Right lobe of liver (tissue), 4 donors: ENCODE data around the gene FMN2.

Source experiments
- CTCF ChIP-seq, 4 donors: fragments of 200-600 bp in 3 of 4; fragments of 450-650 bp in 1 of 4; IDR thresholded peaks; one replicate each; pipeline versions ENCODE4 v1.5.1 to v1.8.0; 2016 to 2022; ENCODE audit warnings: antibody characterized with exemption in 4 of 4, mild to moderate bottlenecking in 2 of 4
- POLR2A ChIP-seq: fragments of 450-650 bp; IDR thresholded peaks from one replicate; pipeline ENCODE4 v1.6.1; 2017; ENCODE audit warnings: antibody characterized with exemption, mild to moderate bottlenecking
- donor health status: DM: no; HTN: no; CAD: no.
- donor health status: DM: no; HTN: no; CAD: no.
- donor health status: DM: no; HTN: yes; CAD: no.

- TF ChIP-seq CTCF (IDR thresholded peaks at IDR 0.05) (no peak), POLR2A (no peak)
Observed at GRCh38 chr1:240271081-240271480, 179.4 kb downstream of the FMN2 start.
